Measurements from ENCODE around the gene ABCF1.

DNA sequence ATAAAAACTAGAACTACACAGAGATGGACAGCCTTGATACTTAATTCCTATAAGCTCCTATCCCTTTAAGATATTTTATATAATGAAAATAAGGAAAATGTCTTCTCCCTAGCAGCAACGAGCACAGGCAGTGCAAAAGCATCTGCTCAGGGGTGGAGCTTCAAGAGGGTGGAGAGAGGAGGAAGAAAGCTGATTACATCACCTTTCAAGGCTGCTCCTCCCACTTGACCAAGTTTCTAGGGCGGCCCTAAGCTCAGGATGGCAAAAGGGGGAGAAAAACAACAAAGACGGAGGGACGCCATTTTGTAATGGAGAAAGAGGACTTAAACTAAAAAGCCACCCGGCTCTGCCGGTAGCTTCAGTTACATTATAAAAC is 43.6 kb downstream of the ABCF1 start:
- TF ChIP-seq, protein P1, sequence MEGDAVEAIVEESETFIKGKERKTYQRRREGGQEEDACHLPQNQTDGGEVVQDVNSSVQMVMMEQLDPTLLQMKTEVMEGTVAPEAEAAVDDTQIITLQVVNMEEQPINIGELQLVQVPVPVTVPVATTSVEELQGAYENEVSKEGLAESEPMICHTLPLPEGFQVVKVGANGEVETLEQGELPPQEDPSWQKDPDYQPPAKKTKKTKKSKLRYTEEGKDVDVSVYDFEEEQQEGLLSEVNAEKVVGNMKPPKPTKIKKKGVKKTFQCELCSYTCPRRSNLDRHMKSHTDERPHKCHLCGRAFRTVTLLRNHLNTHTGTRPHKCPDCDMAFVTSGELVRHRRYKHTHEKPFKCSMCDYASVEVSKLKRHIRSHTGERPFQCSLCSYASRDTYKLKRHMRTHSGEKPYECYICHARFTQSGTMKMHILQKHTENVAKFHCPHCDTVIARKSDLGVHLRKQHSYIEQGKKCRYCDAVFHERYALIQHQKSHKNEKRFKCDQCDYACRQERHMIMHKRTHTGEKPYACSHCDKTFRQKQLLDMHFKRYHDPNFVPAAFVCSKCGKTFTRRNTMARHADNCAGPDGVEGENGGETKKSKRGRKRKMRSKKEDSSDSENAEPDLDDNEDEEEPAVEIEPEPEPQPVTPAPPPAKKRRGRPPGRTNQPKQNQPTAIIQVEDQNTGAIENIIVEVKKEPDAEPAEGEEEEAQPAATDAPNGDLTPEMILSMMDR (IDR thresholded peaks at IDR 0.05 in 2 of 3, conservative IDR thresholded peaks at IDR 0.05 in 1 of 3; ENCODE audit: borderline replicate concordance in 1 of 3, insufficient read depth in 1 of 3, low read depth in 2 of 3, low read length in 2 of 3) = no peak
- TF ChIP-seq SRF (IDR thresholded peaks at IDR 0.05; ENCODE audit: low read depth) = no peak
- TF ChIP-seq FOSL1 (IDR thresholded peaks at IDR 0.05; ENCODE audit: low read depth) = no peak
- no peak; the same call in 1 of the 2 replicates for TF ChIP-seq POLR2AphosphoS5 (IDR thresholded peaks at IDR 0.05; ENCODE audit: low read depth, low read length)
- no peak for TF ChIP-seq EZH2 (IDR thresholded peaks at IDR 0.05)
- no peak for TF ChIP-seq ZFX (IDR thresholded peaks at IDR 0.05)
- TF ChIP-seq SIN3A (IDR thresholded peaks at IDR 0.05; ENCODE audit: low read depth) = no peak
- TF ChIP-seq, protein P2, sequence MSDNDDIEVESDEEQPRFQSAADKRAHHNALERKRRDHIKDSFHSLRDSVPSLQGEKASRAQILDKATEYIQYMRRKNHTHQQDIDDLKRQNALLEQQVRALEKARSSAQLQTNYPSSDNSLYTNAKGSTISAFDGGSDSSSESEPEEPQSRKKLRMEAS (IDR thresholded peaks at IDR 0.05) = no peak
- TF ChIP-seq ELF1 (IDR thresholded peaks at IDR 0.05; ENCODE audit: borderline replicate concordance, low read depth) = no peak
- no peak for TF ChIP-seq EGR1 (IDR thresholded peaks at IDR 0.05; ENCODE audit: low read depth)

All from HCT116 (cell line).